A172 (cell line): Measurements from ENCODE around the gene STAC2. TPM values are rescaled to one million over a fixed set of nuclear protein-coding genes. Genes with fewer than 3 reads are reported as not detected.
"Not testable (repeated sequence)": the region's sequence is repeated elsewhere in the genome, so short reads cannot be mapped to it uniquely, and the experiment has no call there.

ENCODE experiments used
- DNase-seq: peaks from one replicate; pipeline ENCODE4 v3.0.0-alpha.2; 2015; ENCODE audit warnings: low spot score
- total RNA-seq: library from RNA; depleted of rRNA; stranded (reverse); fragments of >200 nt; shearing (Covaris generic); gene quantifications from 2 replicates; pipeline ENCODE4 v1.2.3, GENCODE V29; 2014

Gene STAC2
- total RNA-seq, 1 experiment from 2014 or later, result not detected

DNA sequence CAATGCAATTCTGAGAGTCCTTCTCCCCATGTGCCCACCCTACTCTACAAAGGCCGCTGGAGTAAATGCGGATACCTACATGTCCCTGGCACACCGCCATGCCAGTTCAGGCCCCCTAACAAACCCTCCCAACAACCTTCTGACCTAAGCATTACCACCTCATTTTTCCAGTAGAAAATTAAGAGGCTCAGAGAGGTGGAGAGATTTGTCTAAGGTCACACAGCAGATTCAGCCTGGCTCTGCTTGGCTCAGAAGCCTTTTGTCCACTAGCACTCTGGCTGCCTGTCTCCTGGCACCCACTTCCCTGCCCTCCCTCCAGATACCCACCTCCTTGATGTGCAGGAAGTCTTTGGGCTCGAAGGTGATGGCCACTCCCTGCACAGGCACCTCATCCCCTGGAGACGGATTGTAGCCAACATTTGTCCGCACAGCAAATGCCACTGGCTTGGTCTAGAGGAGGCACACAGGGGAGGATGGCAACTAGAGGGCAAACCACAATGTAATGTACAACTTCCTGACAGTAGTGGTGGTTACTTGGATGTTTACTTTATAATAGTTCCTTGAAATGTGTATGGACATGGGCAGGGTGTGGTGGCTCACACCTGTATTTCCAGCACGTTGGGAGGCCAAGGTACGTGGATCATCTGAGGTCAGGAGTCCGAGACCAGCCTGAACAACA lies 38.5 kb downstream of the STAC2 start:
- peak; percentile 68 for DNase-seq

- DNase-seq, result no peak
Measured at GRCh38 chr17:39186481-39187002, 39.2 kb downstream of the STAC2 start.

DNA sequence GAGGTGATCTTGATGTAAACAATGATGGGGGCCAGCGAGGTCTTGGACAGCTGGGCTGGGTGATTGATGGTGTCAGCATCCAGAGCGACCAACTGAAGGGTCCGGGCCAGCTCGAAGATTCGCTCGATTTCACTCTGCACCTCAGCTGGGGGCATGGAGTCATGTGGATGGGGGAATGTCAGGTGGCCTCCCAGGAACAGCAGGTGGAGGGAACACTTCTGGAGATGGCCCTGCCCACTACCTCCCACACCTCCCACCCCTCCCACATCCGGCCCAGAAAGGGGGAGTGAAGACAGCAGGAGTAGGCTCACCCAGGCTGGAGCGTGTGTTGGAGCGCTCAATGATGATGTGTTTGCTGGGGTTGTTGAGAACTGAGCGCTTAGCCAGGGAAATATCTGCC lies 42.0 kb downstream of the STAC2 start:
- DNase-seq, result no peak

GRCh38 chr17:39183045-39183444 lies 42.7 kb downstream of the STAC2 start:
- DNase-seq, result no peak

DNA sequence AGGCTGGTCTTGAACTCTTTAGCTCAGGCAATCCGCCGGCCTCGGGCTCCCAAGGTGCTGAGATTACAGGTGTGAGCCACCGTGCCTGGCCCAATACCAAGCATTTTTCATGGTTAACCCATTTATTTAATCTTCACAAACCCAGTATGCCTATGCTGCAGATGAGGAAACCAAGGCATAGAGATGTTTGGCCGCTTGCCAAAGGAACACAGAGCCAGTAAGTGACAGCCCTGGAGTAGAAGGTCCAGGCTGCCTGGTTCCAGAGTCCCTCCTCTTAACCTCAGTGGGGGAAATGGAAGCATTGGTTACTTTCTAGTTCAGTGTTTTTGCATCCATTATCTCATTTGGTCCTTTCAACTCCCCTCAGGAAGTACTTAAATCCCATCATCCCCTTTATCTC lies 44.4 kb downstream of the STAC2 start:
- no peak for DNase-seq

- peak; percentile 62 for DNase-seq
Measured at GRCh38 chr17:39178536-39178935, 47.2 kb downstream of the STAC2 start.

- no peak for DNase-seq
Measured at GRCh38 chr17:39177256-39177655, 48.5 kb downstream of the STAC2 start.

DNA sequence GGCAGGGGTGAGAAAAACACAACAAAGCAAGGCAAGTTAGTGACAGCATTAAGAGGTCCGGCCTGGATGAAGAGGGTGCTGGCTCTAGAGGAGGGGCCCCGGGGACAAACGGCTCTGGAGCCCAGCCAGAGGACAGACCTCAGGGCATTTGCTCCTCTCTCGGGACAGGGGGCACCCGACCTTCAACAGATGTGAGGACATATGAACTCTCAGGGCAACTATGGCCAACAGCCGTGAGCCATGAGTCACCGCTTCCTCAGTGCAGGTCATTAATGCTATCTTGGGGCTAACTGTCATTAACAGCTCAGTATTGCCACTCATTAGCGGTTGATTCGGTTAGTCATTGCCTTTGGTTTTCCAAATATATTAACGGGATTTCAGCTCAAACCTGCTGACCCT lies 50.1 kb downstream of the STAC2 start:
- DNase-seq, result peak; percentile 74

DNA sequence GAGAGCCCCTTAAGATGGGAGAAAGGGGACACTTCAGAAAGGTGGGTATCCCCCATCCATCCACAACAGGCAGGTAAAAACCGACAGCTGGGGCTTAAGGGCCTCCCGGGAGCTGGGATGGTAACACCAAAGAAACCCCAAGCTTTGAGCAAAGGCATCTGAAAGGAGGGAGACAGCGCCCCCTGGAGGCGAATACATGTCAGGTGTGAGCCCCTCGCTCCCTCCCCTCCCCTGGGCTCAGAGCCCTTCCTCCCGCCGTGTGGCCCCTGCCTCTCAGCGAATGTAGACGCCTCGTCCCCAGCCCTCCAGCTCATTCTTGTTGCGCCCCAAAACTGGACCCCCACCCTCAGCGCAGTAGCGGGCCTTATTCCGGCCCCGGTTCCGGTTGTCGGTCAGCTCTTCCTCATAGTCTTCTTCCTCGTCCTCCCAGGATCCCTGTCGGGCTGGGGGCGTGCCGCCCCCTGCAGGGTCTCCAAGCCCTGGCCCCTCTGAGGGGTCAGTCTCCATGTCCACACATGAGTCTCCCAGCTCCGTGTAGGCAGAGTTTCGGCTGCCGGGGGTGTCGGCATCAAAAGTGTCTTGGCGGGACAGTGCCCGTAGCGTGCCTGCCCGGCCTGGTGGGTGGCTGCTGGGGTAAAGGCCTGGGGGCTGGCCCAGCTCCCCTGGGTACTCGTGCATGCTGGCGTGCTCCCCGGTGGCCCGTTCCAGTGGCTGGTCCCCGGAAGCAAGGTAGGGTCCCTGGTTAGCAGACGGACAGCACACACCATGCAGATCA lies 50.6 kb downstream of the STAC2 start:
- DNase-seq, result peak; percentile 45

DNA sequence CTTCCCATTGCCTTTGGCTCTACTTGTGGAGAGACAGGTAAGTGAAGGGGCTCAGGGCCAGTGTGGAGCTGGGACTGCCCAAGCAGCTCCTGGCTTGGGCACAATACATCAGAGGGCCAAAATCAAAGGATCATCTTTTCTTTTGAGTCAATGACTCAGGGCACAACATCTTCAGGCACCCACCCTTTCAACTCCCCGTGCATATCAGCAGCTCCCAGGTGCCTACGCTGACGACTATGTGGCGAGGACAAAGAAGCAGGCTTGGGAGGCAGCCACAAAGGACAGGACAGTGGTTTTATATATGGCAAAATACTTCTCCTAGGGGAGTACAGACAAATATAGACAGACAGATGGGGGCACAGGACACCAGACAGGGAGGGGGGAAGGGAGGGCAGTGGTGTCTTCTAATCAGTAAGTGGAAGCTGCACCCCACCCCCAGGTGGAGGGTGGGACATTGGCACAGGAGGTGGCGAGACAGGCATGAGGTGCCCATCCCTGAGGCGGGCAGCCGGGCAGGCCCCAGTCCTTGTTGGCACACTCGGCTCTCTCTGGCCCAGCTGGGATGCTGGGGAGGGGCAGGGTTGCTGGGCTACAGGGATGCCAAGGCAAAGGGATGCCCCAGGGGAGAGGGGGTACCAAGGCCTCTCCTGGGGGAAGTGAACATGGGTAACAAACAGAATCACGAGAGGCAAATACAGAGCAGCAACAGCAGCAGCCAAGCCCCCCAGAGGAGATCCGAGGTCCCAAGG lies 52.0 kb downstream of the STAC2 start:
- no peak for DNase-seq

- DNase-seq, result no peak
Measured at GRCh38 chr17:39173080-39173479, 52.7 kb downstream of the STAC2 start.

DNA sequence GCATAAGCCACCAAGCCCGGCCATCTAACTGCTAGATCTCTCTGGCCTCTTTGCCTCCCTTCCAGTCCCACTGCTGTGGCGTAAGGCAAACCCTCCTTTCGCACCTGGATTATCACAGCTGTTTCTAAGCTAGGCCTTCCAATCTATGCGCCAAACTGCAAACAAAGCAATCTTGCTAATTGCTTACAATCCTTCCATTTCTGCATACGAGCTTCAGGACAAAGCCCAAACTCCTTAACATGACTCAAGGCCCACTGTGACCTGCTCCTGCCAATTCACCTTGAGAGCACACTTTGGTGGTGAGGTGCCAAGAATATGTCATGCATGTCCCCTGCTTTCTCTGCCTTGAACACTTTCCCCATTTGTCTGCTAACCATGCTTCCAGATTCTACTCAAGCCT lies 53.8 kb downstream of the STAC2 start:
- no peak for DNase-seq

GRCh38 chr17:39170558-39170957 lies 55.2 kb downstream of the STAC2 start:
- no peak for DNase-seq

GRCh38 chr17:39170109-39170508 lies 55.6 kb downstream of the STAC2 start:
- DNase-seq, result no peak

GRCh38 chr17:39169518-39169917 lies 56.2 kb downstream of the STAC2 start:
- no peak for DNase-seq

DNA sequence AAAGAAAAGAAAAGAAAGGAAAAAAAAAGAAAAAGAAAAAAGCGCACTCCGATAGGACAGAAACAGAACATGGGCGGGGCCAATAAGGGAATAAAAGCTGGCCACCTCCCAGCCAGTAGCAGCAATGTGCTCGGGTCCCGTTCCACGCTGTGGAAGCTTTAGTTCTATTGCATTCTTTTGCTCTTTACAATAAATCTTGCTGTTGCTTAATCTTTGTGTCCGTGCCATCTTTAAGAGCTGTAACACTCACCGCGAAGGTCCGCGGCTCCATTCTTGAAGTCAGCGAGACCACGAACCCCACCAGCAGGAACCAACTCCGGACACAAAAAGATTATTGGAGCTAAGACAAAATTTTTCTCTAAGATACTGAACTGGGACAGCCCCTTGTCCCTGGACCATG lies 56.6 kb downstream of the STAC2 start:
- no peak for DNase-seq

DNA sequence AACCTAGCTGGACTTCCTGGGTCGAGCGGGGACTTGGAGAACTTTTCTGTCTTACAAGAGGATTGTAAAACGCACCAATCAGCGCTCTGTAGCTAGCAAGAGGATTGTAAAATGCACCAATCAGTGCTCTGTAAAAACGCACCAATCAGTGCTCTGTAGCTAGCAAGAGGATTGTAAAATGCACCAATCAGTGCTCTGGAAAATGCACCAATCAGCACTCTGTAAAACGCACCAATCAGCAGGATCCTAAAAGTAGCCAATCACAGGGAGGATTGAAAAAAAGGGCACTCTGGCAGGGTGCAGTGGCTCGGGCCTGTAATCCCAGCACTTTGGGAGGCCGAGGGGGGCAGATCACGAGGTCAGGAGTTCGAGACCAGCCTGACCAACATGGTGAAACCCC lies 57.2 kb downstream of the STAC2 start:
- DNase-seq, result not testable (repeated sequence)

DNA sequence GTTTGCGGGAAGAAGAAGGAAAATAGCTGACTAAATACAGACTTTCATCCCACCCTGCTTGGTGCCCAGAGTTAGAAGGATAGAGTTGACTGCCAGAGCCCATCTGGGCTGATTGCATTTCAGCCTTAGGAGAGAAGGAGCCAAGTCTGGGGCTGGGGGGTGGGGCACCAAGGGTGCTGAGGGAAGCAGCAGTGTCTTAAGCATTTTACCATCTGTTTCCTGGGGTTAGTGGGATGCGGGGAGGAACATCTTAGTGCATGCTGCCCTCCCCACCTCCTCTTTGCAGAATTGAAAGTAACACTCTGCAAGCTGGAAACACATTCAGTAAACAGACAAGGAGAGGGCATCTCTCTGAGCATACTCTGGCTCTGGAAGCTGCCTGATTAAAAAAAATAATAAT lies 58.3 kb downstream of the STAC2 start:
- no peak for DNase-seq

DNA sequence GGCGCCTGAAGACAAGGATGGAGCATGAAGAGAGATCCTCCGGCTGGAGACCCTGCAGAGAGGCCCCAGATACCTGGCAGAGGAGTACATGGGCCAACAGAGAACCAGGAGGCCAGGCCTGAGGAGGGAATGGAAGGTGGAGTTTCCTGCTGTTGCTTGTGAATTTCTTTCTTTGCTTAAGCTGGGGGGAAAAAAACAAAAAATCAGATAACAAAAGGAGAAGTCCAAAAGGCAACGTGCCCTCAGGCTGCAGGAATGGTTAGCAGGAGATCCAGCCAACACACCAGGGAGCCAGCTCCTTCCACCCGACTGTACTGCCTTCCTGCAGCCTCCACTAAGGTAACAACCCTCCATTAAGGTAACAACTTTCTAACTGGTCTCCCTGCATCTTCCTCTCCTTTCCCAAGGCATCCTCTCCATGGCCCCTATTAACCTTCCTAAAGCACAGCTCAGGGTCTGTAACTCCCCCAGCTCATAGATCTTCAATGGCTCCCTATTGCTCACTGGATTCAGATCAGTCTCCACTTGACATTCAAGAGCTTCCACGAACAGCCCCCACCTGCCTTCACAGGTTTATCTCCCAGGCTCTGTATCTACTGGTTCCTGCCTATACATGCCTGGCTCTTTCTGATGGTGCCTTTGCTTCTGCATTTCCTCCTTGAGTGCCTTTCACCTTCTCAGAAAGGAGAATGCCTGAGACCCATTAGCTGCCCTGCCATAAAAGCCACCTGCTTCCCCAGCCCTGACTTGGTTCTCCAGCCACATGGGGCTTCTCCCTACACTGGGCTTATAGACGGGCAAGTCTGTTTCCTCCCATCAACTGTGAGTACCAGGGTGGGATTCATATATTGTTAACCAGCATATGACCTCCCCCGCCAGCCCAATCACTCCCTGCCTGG lies 59.1 kb downstream of the STAC2 start:
- no peak for DNase-seq

DNA sequence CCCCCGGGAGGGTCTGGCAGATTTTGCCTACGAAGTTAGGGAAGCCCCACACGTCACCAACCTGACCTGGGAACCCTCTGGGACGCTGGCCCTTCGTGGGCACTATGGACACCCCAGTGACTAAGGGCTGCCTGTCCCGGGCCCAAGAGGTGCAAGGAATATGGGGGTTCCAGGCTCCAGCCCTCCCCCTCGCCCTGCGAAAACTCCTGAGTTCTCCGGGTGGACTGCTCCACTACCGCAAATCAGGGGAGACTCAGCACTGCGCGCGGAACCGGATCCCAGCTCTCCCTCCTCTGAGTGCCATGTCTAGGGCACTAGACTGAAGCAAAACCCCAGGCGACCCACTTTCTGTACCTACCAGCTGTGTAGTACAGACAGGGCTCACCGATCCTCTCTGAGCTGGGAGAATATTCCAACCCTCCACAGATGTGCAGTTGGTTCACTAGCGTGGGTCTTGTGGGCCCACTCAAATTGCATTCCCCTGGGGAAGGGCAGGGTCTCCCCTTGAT lies 59.9 kb downstream of the STAC2 start, which contains the start of gene ARL5C:
ARL5C (minus strand) TSS at position 321 of the 509 bp plus-strand sequence. CDS start 401 bp downstream, outside the sequence.
- no peak for DNase-seq
